B cell (primary cell): Measurements from ENCODE around the gene CDC42BPA. TPM values are rescaled to one million over a fixed set of nuclear protein-coding genes. Genes with fewer than 3 reads are reported as not detected.

ENCODE experiments used
- ATAC-seq: fragments of 200-7000 bp; cut with Tn5 transposase; one replicate; pipeline ENCODE4 v1.10.0; 2021; ENCODE audit warnings: low read depth, mild to moderate bottlenecking, moderate number of reproducible peaks, moderate library complexity
- CTCF ChIA-PET: fragments of 350-600 bp; sonication (Branson Sonifier 250); formaldehyde crosslinking; loops from one replicate; lab custom pipeline; 2021; ENCODE audit warnings: antibody characterized with exemption, inconsistent platforms; lab: Charles Lee
- POLR2A ChIA-PET: fragments of 350-600 bp; sonication (Branson Sonifier 250); formaldehyde crosslinking; loops from one replicate; lab custom pipeline; 2021; ENCODE audit warnings: antibody characterized with exemption; lab: Charles Lee
- DNase-seq: peaks from one replicate; pipeline ENCODE4 v3.0.0; 2013
- H2AFZ ChIP-seq: 2 replicates; pipeline ENCODE4 v1.6.1; 2012; ENCODE audit warnings: mild to moderate bottlenecking, low read depth, low read length; ENCODE audit not compliant: insufficient read depth, poor library complexity, severe bottlenecking
- H3K27ac ChIP-seq, 2 donors: 1 replicate in 1 of 2; 2 replicates in 1 of 2; pipeline ENCODE4 v1.5.1; 2012 to 2013; ENCODE audit warnings: low read length in 2 of 2, mild to moderate bottlenecking in 2 of 2, moderate library complexity in 1 of 2
- H3K27me3 ChIP-seq, 4 experiments: fragments of 200-600 bp in 1 of 4; sonication (generic) in 1 of 4; replicated peaks in 1 of 4; 1 replicate in 2 of 4; 2 replicates in 2 of 4; pipeline versions ENCODE4 v1.6.1 to v1.7.0; 2013 to 2016; ENCODE audit warnings: low read length in 3 of 4, mild to moderate bottlenecking in 2 of 4, mixed read lengths in 1 of 4, moderate library complexity in 1 of 4; ENCODE audit not compliant: insufficient read depth in 4 of 4, control insufficient read depth in 3 of 4; ENCODE audit errors: control extremely low read depth in 1 of 4
- H3K36me3 ChIP-seq, 2 experiments: replicated peaks in 1 of 2; 1 replicate in 1 of 2; 2 replicates in 1 of 2; pipeline versions ENCODE4 v1.6.1 to v1.7.1; 2013; ENCODE audit warnings: low read length in 1 of 2; ENCODE audit not compliant: insufficient read depth in 2 of 2, control insufficient read depth in 1 of 2; ENCODE audit errors: control extremely low read depth in 1 of 2, extremely low read depth in 1 of 2
- H3K4me1 ChIP-seq, 2 donors: fragments of 200-600 bp in 1 of 2; sonication (generic) in 1 of 2; 1 replicate in 1 of 2; 2 replicates in 1 of 2; pipeline versions ENCODE4 v1.5.1 to v1.6.1; 2013 to 2017; ENCODE audit warnings: low read length in 2 of 2; ENCODE audit not compliant: control insufficient read depth in 2 of 2, insufficient read depth in 2 of 2
- H3K4me2 ChIP-seq: replicated peaks from 2 replicates; pipeline ENCODE3; 2012; ENCODE audit warnings: mild to moderate bottlenecking, low read depth, low read length; ENCODE audit not compliant: poor library complexity, severe bottlenecking
- H3K4me3 ChIP-seq, 5 experiments: fragments of 200-600 bp in 1 of 5; sonication (generic) in 1 of 5; 1 replicate in 3 of 5; 2 replicates in 2 of 5; pipeline versions ENCODE4 v1.5.1 to v1.7.0; 2011 to 2016; ENCODE audit warnings: low read length in 4 of 5, mild to moderate bottlenecking in 4 of 5, low read depth in 2 of 5, control low read depth in 1 of 5, moderate library complexity in 1 of 5; ENCODE audit not compliant: insufficient read depth in 1 of 5; ENCODE audit errors: control extremely low read depth in 1 of 5, extremely low read depth in 1 of 5
- H3K79me2 ChIP-seq: fragments of 200-600 bp; sonication (generic); one replicate; pipeline ENCODE4 v1.6.0; 2016; ENCODE audit warnings: low read length; ENCODE audit not compliant: control insufficient read depth, insufficient read depth
- H3K9ac ChIP-seq: fragments of 200-600 bp; sonication (generic); 2 replicates; pipeline ENCODE4 v1.6.1; 2017; ENCODE audit warnings: mild to moderate bottlenecking, low read length, moderate library complexity
- H3K9me3 ChIP-seq, 3 donors: one replicate each; pipeline versions ENCODE4 v1.6.1 to v1.7.1; 2013; ENCODE audit warnings: low read length in 2 of 3; ENCODE audit not compliant: control insufficient read depth in 2 of 3, insufficient read depth in 1 of 3; ENCODE audit errors: control extremely low read depth in 1 of 3
- H4K20me1 ChIP-seq: 2 replicates; pipeline ENCODE4 v1.6.0; 2012; ENCODE audit warnings: mild to moderate bottlenecking, low read length; ENCODE audit not compliant: insufficient read depth, control insufficient read depth, poor library complexity, severe bottlenecking
- H3K27ac Mint-ChIP-seq: one replicate; pipeline ENCODE4 v1.8.0; 2021; ENCODE audit warnings: mixed read lengths
- H3K27me3 Mint-ChIP-seq: one replicate; pipeline ENCODE4 v1.8.0; 2021; ENCODE audit warnings: mixed read lengths
- H3K4me1 Mint-ChIP-seq: one replicate; pipeline ENCODE4 v1.8.0; 2021; ENCODE audit warnings: mixed read lengths
- H3K4me3 Mint-ChIP-seq: one replicate; pipeline ENCODE4 v1.8.0; 2021; ENCODE audit warnings: mixed read lengths
- H3K9me3 Mint-ChIP-seq: one replicate; pipeline ENCODE4 v1.8.0; 2022; ENCODE audit warnings: mixed read lengths; ENCODE audit not compliant: insufficient read depth
- CTCF ChIP-seq: fragments of 200-600 bp; IDR thresholded peaks from one replicate; pipeline ENCODE4 v1.8.0; 2022; ENCODE audit warnings: antibody characterized with exemption, mild to moderate bottlenecking
- EZH2 ChIP-seq: IDR thresholded peaks from 2 replicates; pipeline ENCODE4 v1.6.1; 2012; ENCODE audit warnings: borderline replicate concordance, low read depth, mild to moderate bottlenecking, moderate library complexity, low read length; ENCODE audit not compliant: insufficient read depth, poor library complexity, severe bottlenecking
- WGBS: methylation state at CpG from one replicate; pipeline ENCODE4 v1.1.5; 2013; ENCODE audit warnings: missing lambda C conversion rate; ENCODE audit not compliant: insufficient coverage; 5-methylcytosine and 5-hydroxymethylcytosine counted together
- intact Hi-C: fragments of 100-400 bp; cut with micrococcal nuclease; formaldehyde crosslinking; loops from one replicate; pipeline ENCODE4 v1.10.0; 2022
- polyA plus RNA-seq: library from polyadenylated mRNA; depleted of rRNA; stranded (reverse); fragments of >200 nt; gene quantifications from 2 replicates; pipeline ENCODE4 v1.2.3, GENCODE V29; 2012
- total RNA-seq, 2 donors: library from RNA; stranded (reverse); fragments of 120-200 nt in 1 of 2; gene quantifications; 1 replicate in 1 of 2; 2 replicates in 1 of 2; pipeline versions ENCODE4 v1.2.3 to v1.2.4, GENCODE V29; 2013 to 2022

CDC42BPA gene
- total and polyA plus RNA-seq, 2 donors (not counting 1 experiment from before 2014, with no cell fraction given): 0.04 to 0.69 TPM

- WGBS: 83% methylated on average over 1 of the region's 2 CpGs
- H3K27me3 Mint-ChIP-seq: no peaks in the 10 kb centered on the region
- Histone ChIP-seq H3K27ac (no peak overlapping the region), H3K4me1 (no peaks in the 10 kb centered on the region), H3K4me3 (no peak overlapping the region), H3K4me2 (no peak overlapping the region), H3K9ac (no peak overlapping the region), H3K27me3 (no peaks in the 10 kb centered on the region), H3K36me3 (no peaks in the 10 kb centered on the region), H2AFZ (no peak overlapping the region), H3K9me3 (no peaks in the 10 kb centered on the region), H3K79me2 (no peaks in the 10 kb centered on the region), H4K20me1 (no peaks in the 10 kb centered on the region)
- intact Hi-C loops: no loop called here
- DNase-seq (no peak), ATAC-seq (no peak)
- CTCF ChIA-PET: interaction anchor here (0.5 kb wide), 1 partner anchor 185 kb away, joined by 3 read pairs; no protein-coding TSS in a partner anchor
- TF ChIP-seq CTCF (no peak), EZH2 (no peak)
- H3K4me1 Mint-ChIP-seq: no peaks in the 10 kb centered on the region
- no peak overlapping the region for H3K27ac Mint-ChIP-seq
- POLR2A ChIA-PET: no interaction called here
- no peak overlapping the region for H3K4me3 Mint-ChIP-seq
- no peaks in the 10 kb centered on the region for H3K9me3 Mint-ChIP-seq
These were observed 284.4 kb downstream of the CDC42BPA start for GRCh38 chr1:227033880-227034279.

GRCh38 chr1:227032396-227032795 is 285.9 kb downstream of the CDC42BPA start:
- no peaks in the 10 kb centered on the region for H3K9me3 ChIP-seq
- H3K27me3 ChIP-seq: no peaks in the 10 kb centered on the region
- no peak overlapping the region for H3K4me3 Mint-ChIP-seq
- H3K4me3 ChIP-seq: no peak overlapping the region
- no peaks in the 10 kb centered on the region for H3K27me3 Mint-ChIP-seq
- H3K4me2 ChIP-seq: no peak overlapping the region
- WGBS: 71% methylated on average over 3 of the region's 3 CpGs
- POLR2A ChIA-PET: no interaction called here
- no peak for DNase-seq
- no peak for TF ChIP-seq EZH2
- TF ChIP-seq CTCF: no peak
- intact Hi-C loops: no loop called here
- H3K27ac Mint-ChIP-seq: no peak overlapping the region
- H2AFZ ChIP-seq: no peak overlapping the region
- H3K79me2 ChIP-seq: no peaks in the 10 kb centered on the region
- CTCF ChIA-PET: no interaction called here
- H3K4me1 ChIP-seq: no peaks in the 10 kb centered on the region
- H3K9ac ChIP-seq: no peak overlapping the region
- no peaks in the 10 kb centered on the region for H3K9me3 Mint-ChIP-seq
- H3K36me3 ChIP-seq: no peaks in the 10 kb centered on the region
- no peaks in the 10 kb centered on the region for H4K20me1 ChIP-seq
- no peak overlapping the region for H3K27ac ChIP-seq
- ATAC-seq: no peak
- no peaks in the 10 kb centered on the region for H3K4me1 Mint-ChIP-seq
